Islet precursor cell (in vitro differentiated cells): ENCODE measurements around the gene SMTNL2.
"Not testable (repeated sequence)": the region's sequence is repeated elsewhere in the genome, so short reads cannot be mapped to it uniquely, and the experiment has no call there.

Source experiments
- DNase-seq: peaks from one replicate; pipeline ENCODE4 v3.0.0-alpha.2; 2018

SMTNL2 gene

DNA sequence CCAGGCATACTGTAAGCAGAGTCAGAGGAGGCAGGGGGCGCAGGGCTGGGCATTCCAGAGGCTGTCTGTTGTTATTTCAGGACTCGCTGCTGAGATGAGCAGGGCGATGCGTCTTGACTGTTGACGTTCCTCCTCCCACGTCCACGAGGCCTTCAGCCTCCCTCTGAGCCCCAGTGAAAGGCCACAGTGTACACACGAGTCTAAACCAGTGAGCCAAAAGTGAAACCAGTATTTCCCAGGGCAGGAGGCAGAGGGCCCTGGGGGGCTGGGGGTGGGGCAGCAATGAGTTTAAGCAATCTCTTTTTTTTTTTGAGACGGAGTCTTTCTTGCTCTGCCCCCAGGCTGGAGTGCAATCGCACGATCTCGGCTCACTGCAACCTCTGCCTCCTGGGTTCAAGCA lies 21.5 kb downstream of the SMTNL2 start:
- DNase-seq = peak; percentile 65

DNA sequence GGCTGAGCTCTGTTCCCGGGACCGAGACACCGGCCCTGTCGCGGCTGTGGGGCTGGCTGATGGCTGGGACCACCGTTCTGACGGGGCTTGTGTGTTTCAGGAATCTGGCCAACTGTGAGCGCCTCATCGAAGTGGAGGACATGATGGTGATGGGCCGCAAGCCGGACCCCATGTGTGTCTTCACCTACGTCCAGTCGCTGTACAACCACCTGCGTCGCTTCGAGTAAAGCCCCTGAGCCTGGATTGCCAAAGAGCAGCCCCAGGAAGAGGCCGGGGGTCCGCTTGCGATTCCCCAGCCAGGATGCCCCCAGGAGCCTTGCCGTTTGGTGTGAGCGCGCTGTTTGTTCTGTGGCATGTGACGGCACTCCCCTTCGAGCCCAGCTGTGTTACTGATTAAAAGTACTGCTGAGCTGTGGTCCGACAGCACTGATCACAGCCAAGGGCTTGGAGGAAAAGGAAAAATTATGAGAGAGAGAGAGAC lies 23.0 kb downstream of the SMTNL2 start:
- no peak for DNase-seq

DNA sequence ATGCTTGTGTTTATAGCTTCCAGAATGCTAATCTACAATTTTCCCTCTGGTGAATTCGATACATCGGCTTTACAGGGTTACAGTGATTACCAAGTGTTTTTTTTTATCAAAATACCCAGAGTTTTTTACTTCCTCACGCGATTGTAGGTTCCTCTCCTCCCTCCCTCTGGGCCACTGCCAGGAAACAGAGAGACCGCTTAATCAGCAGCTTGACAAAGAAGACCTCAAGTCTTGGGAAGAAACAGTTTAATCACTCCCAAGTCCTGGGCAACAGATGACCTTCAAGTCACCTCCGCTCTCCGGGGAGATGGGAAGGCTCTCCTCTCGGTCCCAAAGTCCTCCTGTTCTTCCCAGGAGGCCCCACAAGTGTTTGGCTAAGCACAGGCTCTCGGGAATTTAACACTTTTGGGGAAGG lies 23.5 kb downstream of the SMTNL2 start:
- DNase-seq = no peak

DNA sequence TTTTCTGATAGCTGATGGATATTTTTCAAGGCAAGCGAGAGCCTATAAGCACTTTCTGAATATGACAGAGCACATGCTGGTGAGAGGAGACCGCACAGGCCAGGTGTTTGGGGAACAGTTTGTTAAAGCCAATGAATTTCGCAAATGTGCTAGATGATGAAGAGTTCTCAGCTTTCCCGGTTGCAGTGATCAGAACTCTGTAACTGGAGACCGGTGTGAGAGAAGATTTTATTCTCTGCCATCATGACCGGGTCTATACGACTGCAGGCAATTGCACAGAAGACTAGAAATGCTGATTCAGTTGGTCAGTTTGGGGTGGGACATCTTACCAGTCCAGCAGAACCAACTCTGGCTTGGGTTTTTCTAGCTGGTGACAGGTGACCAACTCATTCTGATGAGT lies 25.4 kb downstream of the SMTNL2 start:
- DNase-seq = no peak

DNA sequence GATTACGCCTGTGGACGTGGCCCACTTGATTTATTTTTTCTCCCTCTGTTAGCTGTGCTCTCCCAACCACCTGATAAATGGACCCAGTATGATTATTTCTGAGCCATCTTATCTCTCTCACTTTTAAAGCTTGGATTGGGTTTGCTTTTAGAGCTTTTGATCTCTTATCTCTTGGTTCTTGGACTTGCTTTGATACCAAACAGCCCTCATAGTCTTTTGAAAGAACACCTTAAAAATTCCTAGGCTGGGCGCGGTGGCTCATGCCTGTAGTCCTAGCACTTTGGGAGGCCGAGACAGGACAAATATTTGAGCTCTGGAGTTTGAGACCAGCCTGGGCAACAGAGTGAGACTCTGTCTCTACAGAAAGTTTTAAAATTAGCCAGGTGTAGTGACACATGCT lies 25.8 kb downstream of the SMTNL2 start:
- peak; percentile 71 for DNase-seq

DNA sequence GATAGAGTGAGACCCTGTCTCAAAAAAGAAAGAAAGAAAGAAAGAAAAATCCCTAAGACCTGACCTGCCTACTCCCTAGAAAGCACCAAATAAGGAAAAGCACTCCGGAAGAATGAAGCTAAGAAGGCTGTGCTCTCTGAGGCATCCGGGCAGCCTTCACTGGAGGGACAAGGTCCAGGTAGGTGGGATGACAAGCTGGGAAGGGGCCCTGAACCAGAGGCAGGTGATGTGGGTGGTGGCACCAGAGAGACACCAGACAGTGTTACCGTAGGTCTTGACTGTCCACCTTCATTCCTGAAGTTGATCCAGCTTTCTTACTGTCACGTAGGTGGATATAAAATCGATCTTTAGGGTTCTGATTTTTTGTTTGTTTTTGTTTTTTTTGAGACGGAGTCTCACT lies 26.3 kb downstream of the SMTNL2 start:
- no peak for DNase-seq

DNA sequence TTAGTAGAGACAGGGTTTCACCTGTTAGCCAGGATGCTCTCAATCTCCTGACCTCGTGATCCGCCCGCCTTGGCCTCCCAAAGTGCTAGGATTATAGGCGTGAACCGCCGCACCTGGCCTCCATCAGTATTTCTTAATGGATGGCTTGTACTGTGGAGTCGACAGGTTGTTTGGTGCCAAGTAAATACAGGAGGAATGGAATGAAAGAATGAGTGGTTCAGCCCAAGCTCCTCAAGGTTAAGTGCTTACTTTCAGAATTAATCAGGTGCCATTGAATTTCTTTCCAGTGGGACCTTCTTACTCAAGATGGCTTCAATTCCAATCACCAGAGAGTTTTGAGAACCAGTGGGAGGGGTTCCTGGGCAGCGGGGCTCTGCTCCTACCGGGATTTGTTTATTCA lies 32.1 kb downstream of the SMTNL2 start:
- no peak for DNase-seq

DNA sequence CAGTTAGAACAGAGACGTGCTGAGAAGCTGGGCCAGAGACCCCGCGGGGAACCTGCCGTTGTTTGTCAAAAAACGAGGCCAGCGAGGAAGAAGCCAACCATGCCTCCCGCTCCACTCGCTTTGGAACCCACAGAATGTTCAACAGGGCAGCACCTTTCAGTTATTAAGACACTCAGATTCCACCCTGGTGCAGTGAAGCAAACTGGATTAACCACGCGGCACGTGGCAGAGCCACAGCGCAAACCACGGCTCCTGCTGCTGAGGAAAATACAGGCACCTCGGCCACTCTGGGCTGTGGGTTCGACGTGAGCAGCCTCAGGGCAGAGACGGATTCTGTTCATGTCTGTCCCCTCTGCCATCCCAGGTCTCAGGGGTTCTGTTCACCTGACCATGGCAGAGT lies 32.8 kb downstream of the SMTNL2 start:
- no peak for DNase-seq

DNA sequence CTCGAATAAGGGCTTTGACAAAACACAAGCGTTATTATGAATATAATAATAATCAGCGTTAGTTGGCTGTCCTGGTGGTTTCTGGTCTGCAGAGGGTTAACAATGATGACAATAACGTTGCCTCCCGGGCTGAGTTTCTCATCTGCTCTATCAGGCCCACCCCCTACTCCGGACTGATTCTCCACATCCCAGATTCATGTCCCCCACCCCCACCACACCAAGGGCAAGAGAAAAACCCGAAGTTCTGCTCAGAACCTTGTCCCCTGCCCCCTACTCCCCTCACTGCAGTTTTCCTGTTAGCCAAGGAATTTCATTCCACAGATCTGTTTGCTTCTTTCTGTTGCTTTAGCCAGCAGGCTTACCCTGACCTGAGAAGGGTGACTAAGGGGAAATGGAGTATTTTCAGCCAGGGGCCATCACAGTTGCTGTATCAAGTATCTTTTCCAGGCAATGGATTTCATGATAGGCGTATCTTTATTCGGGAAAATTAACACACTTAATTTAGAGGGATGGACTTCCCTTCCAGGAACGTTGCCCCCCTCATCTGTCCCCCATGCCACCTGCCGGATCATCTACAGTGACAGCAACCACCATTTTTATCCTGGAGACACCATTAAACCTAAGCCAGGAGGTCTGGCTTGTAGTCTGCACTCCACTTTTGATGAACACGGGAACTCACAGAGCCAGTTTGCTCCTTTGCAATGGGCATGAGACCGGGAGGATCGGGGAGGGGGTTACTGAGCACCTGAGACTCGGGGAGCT lies 33.4 kb downstream of the SMTNL2 start:
- peak; percentile 55 for DNase-seq

DNA sequence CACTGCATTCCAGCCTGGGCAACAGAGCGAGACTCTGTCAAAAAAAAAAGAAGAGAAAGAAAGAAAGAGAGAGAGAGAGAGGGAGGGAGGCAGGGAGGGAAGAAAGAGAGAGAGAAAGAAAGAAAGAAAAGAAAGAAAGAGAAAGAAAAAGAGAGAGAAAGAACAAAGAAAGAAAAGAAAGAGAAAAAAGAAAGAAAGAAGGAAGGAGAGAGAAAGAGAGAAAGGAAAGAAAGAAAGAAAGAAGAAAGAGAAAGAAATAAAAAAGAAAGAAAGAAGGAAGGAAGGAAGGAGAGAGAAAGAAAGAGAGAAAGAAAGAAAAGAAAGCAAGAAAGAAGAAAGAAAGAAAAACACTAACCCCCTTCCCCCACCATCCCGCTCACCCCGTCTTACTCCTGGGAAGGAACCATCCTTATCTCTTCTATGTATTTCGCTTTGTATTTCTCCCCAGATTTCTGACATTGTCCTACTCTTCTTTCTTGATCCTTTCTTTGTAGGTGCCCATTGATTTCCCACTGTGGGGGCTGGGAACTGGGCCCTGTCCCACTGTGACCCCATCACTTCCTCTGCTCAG lies 36.3 kb downstream of the SMTNL2 start:
- no peak for DNase-seq

DNA sequence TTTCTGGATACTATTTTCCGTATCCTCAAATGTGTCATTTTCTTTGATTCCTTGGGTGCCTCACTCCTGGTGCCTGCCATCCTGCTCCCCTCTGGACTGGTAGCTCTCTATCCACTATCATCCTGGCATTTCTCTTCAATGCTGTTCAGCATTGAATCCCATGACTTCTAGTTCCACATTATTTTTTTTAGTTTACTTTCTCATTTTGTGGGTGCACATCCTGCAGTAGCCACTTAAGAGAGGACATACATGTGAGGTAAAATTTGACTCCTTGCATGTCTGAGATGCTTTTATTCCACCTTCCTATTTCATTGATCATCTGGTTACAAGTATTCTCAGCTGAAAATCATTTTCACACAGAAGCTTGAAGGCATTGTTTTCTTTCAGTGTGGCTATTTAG lies 38.0 kb downstream of the SMTNL2 start:
- DNase-seq = no peak

DNA sequence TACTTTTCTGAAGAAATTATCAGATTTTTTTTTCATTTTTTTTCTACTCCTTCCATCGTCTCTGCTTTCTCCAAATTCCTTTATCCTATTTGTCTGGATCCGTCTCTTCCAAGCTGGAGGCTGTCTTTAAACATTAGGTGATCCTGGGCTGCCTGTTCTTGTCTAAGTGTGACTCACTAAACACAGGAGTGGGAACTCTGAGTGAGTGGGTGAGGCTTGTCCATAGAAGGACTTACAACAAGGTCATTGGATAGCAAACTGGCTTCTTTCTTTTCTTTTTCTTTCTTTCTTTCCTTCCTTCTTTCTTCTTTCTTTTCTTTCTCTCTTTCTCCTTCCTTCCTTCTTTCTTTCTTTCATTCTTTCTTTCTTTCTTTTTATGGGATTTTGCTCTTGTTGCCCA lies 38.9 kb downstream of the SMTNL2 start:
- DNase-seq = peak; percentile 78

DNA sequence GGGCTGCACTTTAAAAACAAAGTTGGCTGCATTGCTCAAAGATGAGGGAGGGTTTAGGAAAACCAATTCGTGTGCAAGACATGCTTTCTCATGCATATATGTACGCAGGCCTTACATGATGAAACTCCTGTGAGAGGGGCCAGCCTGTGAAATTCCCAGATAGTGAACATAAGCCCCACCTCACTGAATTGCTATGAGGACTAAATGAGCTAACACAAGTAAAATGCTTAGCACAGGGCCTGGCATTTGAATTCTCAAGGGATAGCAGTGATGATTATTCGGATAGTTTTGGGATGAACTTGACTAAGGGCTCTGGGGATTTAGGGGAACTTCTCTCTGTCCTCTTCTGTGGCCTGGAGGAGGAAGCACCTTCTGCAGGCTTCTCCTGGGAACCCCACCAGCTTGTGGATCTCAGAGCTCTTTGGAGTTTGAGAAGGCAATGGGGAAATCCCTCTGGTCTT lies 40.2 kb downstream of the SMTNL2 start:
- DNase-seq = not testable (repeated sequence)

DNA sequence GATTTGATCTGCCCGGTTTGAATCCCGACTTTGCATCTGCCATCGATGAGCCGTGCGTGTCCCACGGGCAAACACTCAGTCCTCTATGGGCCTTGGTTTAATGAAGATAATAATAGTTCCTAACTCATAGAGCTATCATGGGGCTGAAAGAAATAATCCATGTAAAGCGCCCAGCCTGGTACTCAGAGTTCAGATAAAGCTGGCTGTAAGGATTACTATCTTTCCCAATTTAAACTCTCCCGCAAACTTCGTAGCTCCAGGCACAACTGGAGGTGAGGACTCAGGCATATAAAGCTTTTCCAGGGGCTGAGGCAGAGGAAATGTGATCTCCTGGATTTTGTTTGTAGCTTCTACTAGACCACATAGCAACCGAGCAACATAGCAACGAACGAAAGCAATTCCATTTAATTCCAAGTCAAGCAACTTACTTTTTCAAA lies 40.9 kb downstream of the SMTNL2 start:
- peak; percentile 69 for DNase-seq

DNA sequence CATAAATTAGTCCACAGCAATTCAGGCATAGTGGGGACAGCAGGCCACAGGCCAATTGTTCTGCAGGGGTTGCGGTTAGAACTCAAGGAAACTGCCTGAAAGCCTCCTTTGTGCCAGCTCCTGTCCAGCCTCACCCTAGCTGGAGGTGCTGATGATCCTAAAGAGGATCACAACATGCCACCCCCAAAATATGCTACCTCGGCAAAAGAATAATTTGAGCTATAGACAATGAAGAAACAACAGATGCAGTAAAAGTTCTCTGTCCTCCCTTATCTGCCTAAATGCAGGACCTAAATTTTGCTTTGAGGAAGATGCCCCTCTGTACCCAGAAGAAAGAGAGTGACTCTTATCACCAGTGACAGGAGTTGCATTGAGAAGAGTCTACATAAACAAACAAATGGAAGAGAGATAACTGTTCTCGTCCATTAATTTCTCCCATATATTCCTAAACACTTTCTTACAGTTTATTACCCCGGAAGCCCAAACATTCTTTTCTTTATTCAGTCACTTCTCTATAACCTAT lies 42.5 kb downstream of the SMTNL2 start:
- no peak for DNase-seq

DNA sequence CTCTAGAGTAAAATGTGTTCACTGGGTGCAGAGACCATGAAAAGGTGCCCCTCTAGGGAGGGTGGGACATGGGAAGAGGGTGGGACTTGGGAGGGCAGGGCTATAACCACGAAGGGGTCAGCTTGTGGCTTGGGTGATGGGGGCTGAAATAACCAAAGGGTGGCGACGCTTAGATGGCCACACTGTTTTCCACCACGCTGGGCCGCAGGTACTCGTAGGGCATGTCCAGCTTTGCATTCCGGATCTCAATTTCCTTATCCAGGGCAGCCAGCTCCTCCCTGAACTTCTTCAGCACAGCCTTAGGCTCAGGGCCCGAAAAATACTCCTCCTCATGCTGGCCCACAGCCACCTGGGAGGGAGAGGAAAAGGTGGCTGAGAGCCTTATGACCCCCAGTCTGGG lies 47.1 kb downstream of the SMTNL2 start:
- no peak for DNase-seq

DNA sequence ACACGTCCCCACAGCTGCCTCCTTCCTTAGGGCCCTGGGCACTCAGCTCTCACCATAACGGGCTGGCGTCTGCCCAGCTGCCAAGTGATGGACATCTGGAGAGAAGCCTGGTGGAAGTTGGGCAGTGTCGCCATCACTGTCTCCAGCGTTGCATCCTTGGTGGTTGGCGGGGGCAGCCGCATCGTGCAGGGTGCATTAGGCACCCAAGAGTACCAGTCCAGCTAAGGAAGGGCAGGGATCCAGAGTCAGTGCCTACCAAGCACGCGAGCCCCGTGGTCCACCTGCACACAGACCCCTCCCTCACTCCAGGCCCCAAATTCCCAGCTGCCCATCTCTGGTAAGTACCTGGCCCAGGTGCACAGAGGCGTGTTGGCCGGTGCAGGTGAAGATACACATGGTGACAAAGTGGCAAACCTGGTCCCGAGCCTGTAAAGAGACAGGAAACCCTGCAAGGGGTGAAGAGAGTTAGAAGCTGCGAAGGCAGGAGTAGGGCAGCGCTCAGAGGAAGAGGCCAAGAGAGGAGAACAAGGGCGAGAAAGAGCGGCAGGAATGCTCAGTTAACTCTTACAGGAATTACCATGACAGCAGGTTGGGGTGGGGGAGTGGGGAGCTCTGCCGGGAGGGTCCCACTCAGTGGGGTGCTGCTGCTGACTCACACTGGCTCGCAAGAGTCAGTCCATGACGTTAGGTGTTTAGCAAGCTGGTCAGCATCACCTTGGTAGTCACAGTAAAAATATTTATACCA lies 47.7 kb downstream of the SMTNL2 start:
- no peak for DNase-seq

DNA sequence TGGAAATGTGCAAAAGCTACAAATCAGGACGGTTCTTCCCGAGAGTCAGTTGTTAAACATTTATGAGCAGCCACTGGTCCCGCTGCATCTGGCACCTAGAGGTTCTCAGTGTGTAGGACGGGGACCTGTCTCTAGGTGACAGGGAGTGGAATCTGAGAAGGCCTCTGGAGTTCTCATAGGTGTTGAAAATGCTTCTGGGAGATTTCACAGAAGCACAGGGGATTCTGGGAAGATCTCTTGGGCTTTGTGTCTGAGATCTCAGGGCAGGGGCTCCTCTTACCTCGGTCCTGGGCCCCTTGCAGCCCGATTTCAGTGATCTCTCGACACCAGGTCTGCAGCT lies 48.2 kb downstream of the SMTNL2 start:
- DNase-seq = no peak

DNA sequence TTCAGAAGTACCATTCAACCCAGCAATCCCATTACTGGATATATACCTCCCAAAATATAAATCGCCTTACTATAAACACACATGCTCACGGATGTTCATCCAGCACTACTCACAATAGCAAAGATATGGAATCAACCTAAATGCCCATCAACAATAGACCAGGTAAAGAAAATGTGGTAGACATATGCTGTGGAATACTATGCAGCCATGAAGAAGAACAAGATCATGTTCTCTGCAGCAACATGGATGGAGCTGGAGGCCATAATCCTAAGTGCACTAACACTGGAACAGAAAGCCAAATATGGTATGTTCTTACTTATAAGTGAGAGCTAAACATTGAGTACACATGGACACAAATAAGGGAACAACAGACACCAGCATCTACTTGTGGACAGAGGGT lies 49.3 kb downstream of the SMTNL2 start:
- no peak for DNase-seq

DNA sequence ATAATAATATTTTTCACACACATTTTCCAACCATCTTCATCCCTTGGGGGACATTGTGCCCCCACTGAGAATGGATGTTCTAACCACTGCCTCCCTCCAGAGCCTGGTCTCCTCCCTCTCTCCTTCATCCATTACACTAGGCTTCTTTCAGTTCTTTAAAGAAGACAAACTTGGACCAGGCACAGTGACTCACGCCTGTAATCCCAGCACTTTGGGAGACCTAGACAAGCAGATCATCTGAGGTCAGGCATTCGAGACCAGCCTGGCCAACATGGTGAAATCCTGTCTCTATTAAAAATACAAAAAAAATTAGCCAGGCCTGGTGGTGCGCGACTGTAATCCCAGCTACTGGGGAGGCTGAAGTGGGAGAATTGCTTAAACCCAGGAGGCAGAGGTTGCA lies 50.6 kb downstream of the SMTNL2 start:
- no peak for DNase-seq

DNA sequence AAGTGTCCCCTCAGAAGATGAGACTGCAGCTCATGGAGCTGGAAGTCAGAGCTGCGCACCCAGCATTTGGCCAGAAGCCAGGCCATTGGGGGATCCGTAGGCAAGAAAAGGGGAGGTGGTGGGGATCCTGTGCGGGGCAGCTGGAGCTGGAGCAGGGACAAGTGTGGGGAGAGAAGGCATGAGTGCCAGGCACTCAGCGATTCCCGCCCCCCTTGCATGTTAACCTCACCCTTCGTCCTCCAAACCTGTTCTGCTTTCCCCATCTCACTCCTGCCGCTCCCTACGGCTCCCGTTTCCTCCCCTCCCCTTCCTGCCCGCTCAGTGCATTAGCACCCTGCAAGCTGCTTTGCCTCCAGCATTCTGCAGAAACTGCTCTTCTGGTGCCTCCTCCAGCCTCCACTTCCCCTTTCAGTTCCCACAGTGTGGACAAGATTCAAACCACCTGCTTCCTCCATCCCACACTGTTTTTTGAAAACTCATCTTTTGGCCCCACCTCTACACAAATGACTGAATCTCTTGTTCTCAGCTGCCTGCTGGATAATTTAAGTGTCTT lies 51.6 kb downstream of the SMTNL2 start:
- DNase-seq = no peak

DNA sequence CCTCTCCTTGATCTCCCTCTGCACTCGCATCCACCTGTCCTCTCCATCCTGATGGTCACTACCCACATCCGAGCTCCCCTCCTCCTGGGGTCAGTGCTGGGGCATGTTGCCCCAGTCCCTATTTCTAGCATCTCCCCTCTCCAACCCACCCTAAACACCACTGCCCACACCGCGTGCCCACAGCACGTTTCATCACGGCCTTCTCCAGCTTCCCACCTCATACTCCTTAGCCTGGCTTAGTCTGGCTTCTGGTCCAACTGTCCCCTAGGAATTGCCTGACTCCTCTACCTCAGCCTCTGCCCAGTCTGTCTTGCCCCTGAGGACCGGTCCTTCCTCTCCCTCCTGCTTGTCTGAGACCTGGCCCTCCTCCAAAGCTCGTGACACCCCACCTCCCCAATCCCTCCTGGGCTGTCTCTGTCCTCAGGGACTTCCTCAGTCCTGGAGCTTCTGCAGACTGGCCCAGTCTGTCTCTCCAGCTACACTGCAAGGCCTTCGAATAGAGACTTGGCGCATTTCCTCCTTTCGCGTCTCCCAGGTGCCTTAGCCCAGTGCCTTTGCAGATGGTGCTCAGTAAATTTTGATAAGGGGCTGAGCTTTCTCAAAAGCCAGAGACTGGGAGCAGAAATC lies 52.3 kb downstream of the SMTNL2 start:
- no peak for DNase-seq

DNA sequence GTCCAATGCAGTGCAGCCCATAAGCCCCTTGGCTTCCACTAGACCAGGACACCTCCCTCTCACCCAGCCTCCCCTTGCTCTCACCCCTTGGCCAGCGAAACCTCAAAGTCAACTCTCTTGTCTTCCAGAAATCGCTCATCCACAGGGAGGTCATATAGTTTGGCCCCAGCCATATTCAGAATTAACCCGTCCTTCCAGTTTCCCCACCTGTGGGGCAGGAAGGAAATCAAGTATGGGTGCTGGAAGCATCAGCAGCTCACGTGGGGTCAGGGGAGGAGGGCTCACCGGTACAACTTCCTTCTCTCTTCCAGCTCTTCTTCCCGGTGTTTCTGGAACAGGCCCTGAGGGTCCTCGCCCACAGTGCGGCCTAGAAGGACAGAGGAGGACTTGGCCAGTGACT lies 54.4 kb downstream of the SMTNL2 start:
- DNase-seq = not testable (repeated sequence)
